Activated naive CD4-positive, alpha-beta T cell treated with anti-CD3 and anti-CD28 coated beads, Interleukin-2, amount 10 ng/mL, durations not matched to agents 7 days and 5 days (primary cell): ENCODE measurements around the gene DNAH11.

Source experiments
- CTCF ChIA-PET: fragments of 350-600 bp; sonication (Branson Sonifier 250); formaldehyde crosslinking; loops from one replicate; lab custom pipeline; 2021; ENCODE audit warnings: antibody characterized with exemption; lab: Charles Lee
- DNase-seq: peaks from one replicate; pipeline ENCODE4 v3.0.0-alpha.2; 2020
- H3K27ac Mint-ChIP-seq: one replicate; pipeline ENCODE4 v1.8.0; 2021; ENCODE audit warnings: mild to moderate bottlenecking, moderate library complexity, mixed read lengths
- H3K27me3 Mint-ChIP-seq: one replicate; pipeline ENCODE4 v1.8.0; 2021; ENCODE audit warnings: mild to moderate bottlenecking, mixed read lengths
- H3K36me3 Mint-ChIP-seq: one replicate; pipeline ENCODE4 v1.8.0; 2021; ENCODE audit warnings: mixed read lengths
- H3K4me1 Mint-ChIP-seq: one replicate; pipeline ENCODE4 v1.8.0; 2021; ENCODE audit warnings: mixed read lengths
- H3K4me3 Mint-ChIP-seq: one replicate; pipeline ENCODE4 v1.8.0; 2021; ENCODE audit warnings: mild to moderate bottlenecking, moderate library complexity, mixed read lengths
- H3K9me3 Mint-ChIP-seq: one replicate; pipeline ENCODE4 v1.8.0; 2021; ENCODE audit warnings: mixed read lengths

Gene DNAH11

GRCh38 chr7:21898265-21898930, 355.6 kb downstream of the DNAH11 start:
- H3K36me3 Mint-ChIP-seq: peaks cover 71% of the 10 kb centered on the region
- peak; percentile 45 for DNase-seq
- CTCF ChIA-PET: interaction anchor here (0.7 to 0.8 kb wide), 2 partner anchors 41 to 50 kb away, joined by 3 read pairs; no protein-coding TSS in a partner anchor
- H3K9me3 Mint-ChIP-seq: peaks cover 6% of the 10 kb centered on the region
- H3K27ac Mint-ChIP-seq: peak overlapping the region; percentile 98
- H3K27me3 Mint-ChIP-seq: no peaks in the 10 kb centered on the region
- H3K4me3 Mint-ChIP-seq: peak overlapping the region; percentile 67
- H3K4me1 Mint-ChIP-seq: peaks cover 24% of the 10 kb centered on the region

GRCh38 chr7:21902240-21902639, 359.4 kb downstream of the DNAH11 start:
- CTCF ChIA-PET: no interaction called here
- Mint-ChIP-seq H3K27me3 (no peaks in the 10 kb centered on the region), H3K9me3 (peaks cover 6% of the 10 kb centered on the region), H3K36me3 (peaks cover 80% of the 10 kb centered on the region), H3K4me3 (no peak overlapping the region), H3K4me1 (peaks cover 21% of the 10 kb centered on the region), H3K27ac (no peak overlapping the region)
- no peak for DNase-seq

DNA sequence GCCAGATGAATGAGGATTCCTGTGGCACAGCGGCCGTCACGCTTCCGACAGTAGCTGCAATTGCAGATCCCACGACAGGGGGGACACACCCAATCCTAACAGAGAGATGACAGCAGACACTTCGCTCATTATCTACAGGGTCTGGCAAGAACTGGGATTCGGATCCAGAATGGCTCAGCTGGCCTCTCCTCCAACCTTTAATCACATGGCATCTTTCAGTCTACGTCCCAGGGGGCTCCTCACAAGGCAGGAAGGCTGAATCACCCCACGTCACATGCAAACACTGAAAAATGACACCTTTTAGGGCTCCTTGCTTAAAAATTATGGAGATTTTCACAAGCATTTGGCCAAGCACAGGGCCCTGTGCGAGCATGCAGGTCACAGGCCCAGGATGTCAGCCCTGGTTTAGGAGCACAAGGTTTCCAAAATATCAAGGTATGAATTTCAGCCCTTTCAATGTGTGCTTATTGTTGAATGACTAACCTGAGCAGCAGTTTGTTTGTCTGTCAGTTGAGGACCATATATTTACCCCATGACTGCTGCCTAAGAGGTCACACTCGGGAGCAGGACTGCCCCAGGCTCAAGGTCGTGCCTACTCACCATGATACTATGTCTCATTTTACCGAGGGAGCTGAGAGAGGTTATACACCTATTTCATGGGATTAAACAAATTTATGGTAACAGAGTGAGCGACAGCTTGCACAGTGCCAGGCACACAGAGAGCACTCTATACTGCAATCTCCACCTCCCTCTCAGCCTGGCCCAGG, 360.4 kb downstream of the DNAH11 start:
- Mint-ChIP-seq H3K27me3 (no peaks in the 10 kb centered on the region), H3K4me1 (peaks cover 11% of the 10 kb centered on the region), H3K27ac (peak overlapping the region; percentile 16), H3K9me3 (peaks cover 2% of the 10 kb centered on the region), H3K4me3 (no peak overlapping the region), H3K36me3 (peaks cover 77% of the 10 kb centered on the region)
- no peak for DNase-seq
- CTCF ChIA-PET: interaction anchor here (1.6 kb wide), 1 partner anchor 42 kb away, joined by 3 read pairs; the partner anchor contains the start of gene CDCA7L

GRCh38 chr7:21908746-21909145, 365.9 kb downstream of the DNAH11 start:
- Mint-ChIP-seq H3K4me3 (no peak overlapping the region), H3K9me3 (no peaks in the 10 kb centered on the region), H3K36me3 (peaks cover 50% of the 10 kb centered on the region), H3K27ac (no peak overlapping the region), H3K4me1 (no peaks in the 10 kb centered on the region), H3K27me3 (no peaks in the 10 kb centered on the region)
- DNase-seq: no peak
- CTCF ChIA-PET: no interaction called here

- CTCF ChIA-PET: interaction anchor here (0.8 kb wide), 1 partner anchor 15 kb away, joined by 3 read pairs; no protein-coding TSS in a partner anchor
- Mint-ChIP-seq H3K27ac (no peak overlapping the region), H3K27me3 (no peaks in the 10 kb centered on the region), H3K9me3 (no peaks in the 10 kb centered on the region), H3K36me3 (peaks cover 49% of the 10 kb centered on the region), H3K4me3 (no peak overlapping the region), H3K4me1 (no peaks in the 10 kb centered on the region)
- no peak for DNase-seq
Observed at GRCh38 chr7:21910253-21910652, 367.4 kb downstream of the DNAH11 start.

DNA sequence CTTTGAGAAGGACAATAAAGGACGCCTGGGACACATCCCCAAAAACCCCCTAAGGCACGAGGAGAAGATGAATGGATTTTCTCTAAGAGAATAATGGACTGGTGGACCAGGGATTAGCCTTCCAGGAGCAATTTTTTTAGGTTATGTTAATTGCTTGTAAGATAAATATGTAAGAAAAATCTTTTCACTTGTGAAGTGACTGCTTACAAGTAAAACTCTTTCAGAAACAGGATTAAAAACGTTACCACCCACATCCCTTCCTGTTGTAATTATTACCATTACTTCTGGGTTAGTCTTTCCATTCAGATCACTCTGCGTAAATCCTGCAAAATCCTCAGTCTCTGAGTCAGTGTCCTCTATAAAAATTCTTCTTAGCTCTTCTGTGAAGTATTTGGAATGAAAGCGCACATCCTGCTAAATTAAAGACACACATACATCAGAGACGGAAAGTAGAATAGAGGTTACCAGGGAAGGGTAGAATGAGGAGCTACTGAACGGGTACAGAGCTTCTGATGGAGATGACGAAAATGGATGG, 368.6 kb downstream of the DNAH11 start:
- no peaks in the 10 kb centered on the region for H3K4me1 Mint-ChIP-seq
- no peak for DNase-seq
- H3K27me3 Mint-ChIP-seq: no peaks in the 10 kb centered on the region
- no peak overlapping the region for H3K27ac Mint-ChIP-seq
- peaks cover 47% of the 10 kb centered on the region for H3K36me3 Mint-ChIP-seq
- CTCF ChIA-PET: no interaction called here
- H3K4me3 Mint-ChIP-seq: no peak overlapping the region
- no peaks in the 10 kb centered on the region for H3K9me3 Mint-ChIP-seq

- no peak for DNase-seq
- H3K27me3 Mint-ChIP-seq: no peaks in the 10 kb centered on the region
- peaks cover 50% of the 10 kb centered on the region for H3K36me3 Mint-ChIP-seq
- H3K4me3 Mint-ChIP-seq: no peak overlapping the region
- H3K27ac Mint-ChIP-seq: no peak overlapping the region
- H3K9me3 Mint-ChIP-seq: no peaks in the 10 kb centered on the region
- H3K4me1 Mint-ChIP-seq: no peaks in the 10 kb centered on the region
- CTCF ChIA-PET: interaction anchor here (0.8 kb wide), 1 partner anchor 11 kb away, joined by 5 read pairs; no protein-coding TSS in a partner anchor
Observed at GRCh38 chr7:21912305-21912704, 369.5 kb downstream of the DNAH11 start.

GRCh38 chr7:21912931-21913780, 370.3 kb downstream of the DNAH11 start:
- Mint-ChIP-seq H3K9me3 (no peaks in the 10 kb centered on the region), H3K4me3 (no peak overlapping the region), H3K4me1 (no peaks in the 10 kb centered on the region), H3K27me3 (no peaks in the 10 kb centered on the region), H3K27ac (peak overlapping the region; percentile 12), H3K36me3 (peaks cover 46% of the 10 kb centered on the region)
- no peak for DNase-seq
- CTCF ChIA-PET: interaction anchor here (0.6 to 1.0 kb wide), 3 partner anchors 10 to 20 kb away, joined by 3 to 5 read pairs (median 3); no protein-coding TSS in a partner anchor

- DNase-seq: no peak
- Mint-ChIP-seq H3K36me3 (peaks cover 37% of the 10 kb centered on the region), H3K27ac (no peak overlapping the region), H3K27me3 (no peaks in the 10 kb centered on the region), H3K9me3 (no peaks in the 10 kb centered on the region), H3K4me3 (no peak overlapping the region), H3K4me1 (no peaks in the 10 kb centered on the region)
- CTCF ChIA-PET: no interaction called here
Observed at GRCh38 chr7:21914671-21915070, 371.8 kb downstream of the DNAH11 start.

GRCh38 chr7:21915140-21915539, 372.3 kb downstream of the DNAH11 start:
- Mint-ChIP-seq H3K27me3 (no peaks in the 10 kb centered on the region), H3K9me3 (no peaks in the 10 kb centered on the region), H3K4me1 (no peaks in the 10 kb centered on the region), H3K27ac (no peak overlapping the region), H3K4me3 (no peak overlapping the region), H3K36me3 (peaks cover 37% of the 10 kb centered on the region)
- DNase-seq: no peak
- CTCF ChIA-PET: no interaction called here

GRCh38 chr7:21916176-21916575, 373.3 kb downstream of the DNAH11 start:
- no peak for DNase-seq
- H3K9me3 Mint-ChIP-seq: no peaks in the 10 kb centered on the region
- H3K36me3 Mint-ChIP-seq: peaks cover 37% of the 10 kb centered on the region
- H3K27me3 Mint-ChIP-seq: no peaks in the 10 kb centered on the region
- no peaks in the 10 kb centered on the region for H3K4me1 Mint-ChIP-seq
- no peak overlapping the region for H3K27ac Mint-ChIP-seq
- CTCF ChIA-PET: no interaction called here
- no peak overlapping the region for H3K4me3 Mint-ChIP-seq

- Mint-ChIP-seq H3K36me3 (peaks cover 33% of the 10 kb centered on the region), H3K27ac (no peak overlapping the region), H3K4me3 (no peak overlapping the region), H3K9me3 (no peaks in the 10 kb centered on the region), H3K4me1 (no peaks in the 10 kb centered on the region), H3K27me3 (no peaks in the 10 kb centered on the region)
- CTCF ChIA-PET: no interaction called here
- DNase-seq: no peak
Observed at GRCh38 chr7:21916629-21917028, 373.8 kb downstream of the DNAH11 start.

DNA sequence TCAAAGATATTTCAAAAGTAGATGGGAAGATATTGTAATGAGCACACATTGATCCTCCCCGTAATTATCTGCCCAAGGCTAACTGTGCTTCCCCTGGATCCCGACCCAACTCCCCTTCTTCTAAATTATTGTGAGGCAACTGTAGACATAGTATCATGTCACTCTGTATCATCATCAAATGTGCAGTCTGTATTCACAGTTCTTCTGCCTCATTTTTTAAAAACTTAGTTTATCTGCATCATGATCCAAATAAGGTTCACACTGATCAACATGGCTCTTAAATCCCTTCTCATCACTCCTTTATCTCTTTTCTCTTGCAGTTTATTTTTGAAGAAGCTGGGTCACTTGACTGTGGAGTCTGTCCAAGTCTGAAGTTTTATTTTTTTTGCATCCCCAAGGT, 375.4 kb downstream of the DNAH11 start:
- Mint-ChIP-seq H3K27me3 (no peaks in the 10 kb centered on the region), H3K27ac (no peak overlapping the region), H3K4me1 (no peaks in the 10 kb centered on the region), H3K4me3 (no peak overlapping the region), H3K9me3 (no peaks in the 10 kb centered on the region), H3K36me3 (peaks cover 28% of the 10 kb centered on the region)
- no peak for DNase-seq
- CTCF ChIA-PET: interaction anchor here (0.7 kb wide), 1 partner anchor 687 kb away, joined by 3 read pairs; no protein-coding TSS in a partner anchor

DNA sequence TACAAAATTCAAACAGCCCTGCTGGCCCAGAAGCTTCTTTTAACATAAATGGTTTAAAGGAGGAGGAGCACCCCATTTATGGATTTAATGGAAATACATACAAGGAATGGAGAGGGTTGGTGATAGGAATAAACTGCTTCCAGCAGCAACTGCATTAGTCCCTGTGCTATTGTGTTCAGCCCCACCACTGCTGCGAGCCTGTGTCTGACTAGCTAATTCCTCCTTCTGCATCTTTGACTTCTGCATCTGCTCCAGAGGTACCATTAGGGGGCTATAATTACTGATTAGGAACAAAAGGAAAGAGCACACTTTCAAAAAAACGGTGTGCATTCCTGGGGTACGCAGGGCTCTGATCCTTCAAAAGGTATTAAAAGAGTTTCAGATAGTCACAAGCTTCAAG, 378.1 kb downstream of the DNAH11 start:
- H3K27ac Mint-ChIP-seq: no peak overlapping the region
- no peaks in the 10 kb centered on the region for H3K4me1 Mint-ChIP-seq
- peaks cover 9% of the 10 kb centered on the region for H3K36me3 Mint-ChIP-seq
- H3K9me3 Mint-ChIP-seq: no peaks in the 10 kb centered on the region
- no peak overlapping the region for H3K4me3 Mint-ChIP-seq
- DNase-seq: no peak
- H3K27me3 Mint-ChIP-seq: no peaks in the 10 kb centered on the region
- CTCF ChIA-PET: no interaction called here
